ENCODE data around the gene UGT1A1. TPM values are rescaled to one million over a fixed set of nuclear protein-coding genes. Genes with fewer than 3 reads are reported as not detected.

The UGT1A1 gene
- total and polyA plus RNA-seq, 2 of the 13 experiments (the other 11 are each of a cell fraction or from before 2014, with no cell fraction given) = 0.69 to 0.75 TPM

DNA sequence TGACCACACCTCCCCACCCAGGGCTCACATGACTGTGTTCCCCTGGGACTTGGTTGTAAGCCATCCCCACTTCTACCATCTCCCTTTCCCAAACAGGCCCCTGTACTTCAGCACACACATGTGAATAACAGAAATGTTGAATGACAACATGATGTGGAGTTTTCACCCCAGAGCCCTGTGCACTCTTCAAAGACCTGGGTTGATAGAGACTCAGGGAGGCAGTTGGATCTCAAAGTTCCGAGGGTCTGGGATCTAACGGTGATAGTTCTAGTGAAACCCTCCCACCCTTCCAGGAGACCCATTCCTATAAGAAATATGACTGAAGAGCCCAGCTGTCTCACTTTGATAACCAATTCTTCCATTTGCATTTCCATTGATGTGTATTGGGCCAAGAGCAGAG lies 18.0 kb downstream of the UGT1A1 start, which contains the start of gene MROH2A (continued):
- TF ChIP-seq, protein P1, sequence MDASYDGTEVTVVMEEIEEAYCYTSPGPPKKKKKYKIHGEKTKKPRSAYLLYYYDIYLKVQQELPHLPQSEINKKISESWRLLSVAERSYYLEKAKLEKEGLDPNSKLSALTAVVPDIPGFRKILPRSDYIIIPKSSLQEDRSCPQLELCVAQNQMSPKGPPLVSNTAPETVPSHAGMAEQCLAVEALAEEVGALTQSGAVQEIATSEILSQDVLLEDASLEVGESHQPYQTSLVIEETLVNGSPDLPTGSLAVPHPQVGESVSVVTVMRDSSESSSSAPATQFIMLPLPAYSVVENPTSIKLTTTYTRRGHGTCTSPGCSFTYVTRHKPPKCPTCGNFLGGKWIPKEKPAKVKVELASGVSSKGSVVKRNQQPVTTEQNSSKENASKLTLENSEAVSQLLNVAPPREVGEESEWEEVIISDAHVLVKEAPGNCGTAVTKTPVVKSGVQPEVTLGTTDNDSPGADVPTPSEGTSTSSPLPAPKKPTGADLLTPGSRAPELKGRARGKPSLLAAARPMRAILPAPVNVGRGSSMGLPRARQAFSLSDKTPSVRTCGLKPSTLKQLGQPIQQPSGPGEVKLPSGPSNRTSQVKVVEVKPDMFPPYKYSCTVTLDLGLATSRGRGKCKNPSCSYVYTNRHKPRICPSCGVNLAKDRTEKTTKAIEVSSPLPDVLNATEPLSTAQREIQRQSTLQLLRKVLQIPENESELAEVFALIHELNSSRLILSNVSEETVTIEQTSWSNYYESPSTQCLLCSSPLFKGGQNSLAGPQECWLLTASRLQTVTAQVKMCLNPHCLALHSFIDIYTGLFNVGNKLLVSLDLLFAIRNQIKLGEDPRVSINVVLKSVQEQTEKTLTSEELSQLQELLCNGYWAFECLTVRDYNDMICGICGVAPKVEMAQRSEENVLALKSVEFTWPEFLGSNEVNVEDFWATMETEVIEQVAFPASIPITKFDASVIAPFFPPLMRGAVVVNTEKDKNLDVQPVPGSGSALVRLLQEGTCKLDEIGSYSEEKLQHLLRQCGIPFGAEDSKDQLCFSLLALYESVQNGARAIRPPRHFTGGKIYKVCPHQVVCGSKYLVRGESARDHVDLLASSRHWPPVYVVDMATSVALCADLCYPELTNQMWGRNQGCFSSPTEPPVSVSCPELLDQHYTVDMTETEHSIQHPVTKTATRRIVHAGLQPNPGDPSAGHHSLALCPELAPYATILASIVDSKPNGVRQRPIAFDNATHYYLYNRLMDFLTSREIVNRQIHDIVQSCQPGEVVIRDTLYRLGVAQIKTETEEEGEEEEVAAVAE (CRISPR knock-in tag; IDR thresholded peaks at IDR 0.05; ENCODE audit: borderline replicate concordance) = no peak

DNA sequence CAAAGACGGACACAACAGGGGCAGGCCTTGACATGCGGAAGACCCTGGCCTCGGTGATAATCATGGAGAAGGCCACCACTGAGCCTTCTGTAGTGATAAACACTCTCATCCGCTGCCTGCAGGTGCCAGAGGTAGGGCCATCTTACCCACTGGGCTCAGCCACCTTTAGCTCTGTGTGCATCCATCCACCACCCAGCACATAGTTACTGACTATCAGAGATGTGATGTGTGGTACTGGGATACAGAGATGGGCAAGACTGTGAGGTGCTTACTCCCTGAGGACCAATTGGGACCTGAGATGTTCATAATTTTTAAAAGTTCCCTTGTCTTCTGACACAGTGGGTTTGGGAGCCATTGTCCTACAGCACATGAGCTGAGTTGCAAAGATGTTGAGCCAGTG lies 19.7 kb downstream of the UGT1A1 start:
- CTCF ChIA-PET (ENCODE audit: low intra/inter-chr PET ratio, low total read pairs) = no interaction called here
- BruUV-seq (replicated peaks) = no TSS peak
- TF ChIP-seq IRX3 (CRISPR knock-in tag; IDR thresholded peaks at IDR 0.05; ENCODE audit: borderline replicate concordance, low read depth) = no peak
- WGBS (ENCODE audit: low lambda C conversion rate) = 53% methylated on average over 4 of the region's 4 CpGs
- H3K9me3 ChIP-seq (ENCODE audit: low read length) = peaks cover 5% of the 10 kb centered on the region; the same call in 1 of the 2 replicates
- no peak overlapping the region for H3K9ac ChIP-seq (ENCODE audit: insufficient read depth, low read depth, low read length)
- H4K20me1 ChIP-seq (ENCODE audit: insufficient read depth, low read length) = no peaks in the 10 kb centered on the region
- ATAC-seq (no peak), DNase-seq (ENCODE audit: low spot score) (no peak), FAIRE-seq (no peak)
- no peaks in the 10 kb centered on the region for H3K36me3 ChIP-seq (replicated peaks in 1 of 2; ENCODE audit: control insufficient read depth in 1 of 2, insufficient read depth in 2 of 2, low read length in 2 of 2)
- no peaks in the 10 kb centered on the region for H3K4me1 ChIP-seq (ENCODE audit: insufficient read depth, low read length)
- no peaks in the 10 kb centered on the region for H3K79me2 ChIP-seq (ENCODE audit: insufficient read depth, low read length)
- H3K4me3 ChIP-seq (replicated peaks in 1 of 3; ENCODE audit: insufficient read depth in 1 of 3, low read depth in 2 of 3, low read length in 3 of 3) = no peak overlapping the region
- in situ Hi-C loops (cut with HindIII; ENCODE audit: extremely low pct_ligation_motif_present, low pct_unique_long_range_greater_than_20kb) (no loop called here), intact Hi-C loops (cut with micrococcal nuclease; ENCODE audit: unreplicated experiment) (no loop called here)
- POLR2A ChIA-PET = no interaction called here
- no peak overlapping the region for H3K4me2 ChIP-seq (ENCODE audit: low read depth, low read length)
- H3K27me3 ChIP-seq (ENCODE audit: control insufficient read depth in 1 of 2, insufficient read depth in 2 of 2, low read length in 2 of 2) = peaks cover 3 to 53% of the 10 kb centered on the region in 2 experiments; a peak in 4 of 5 replicates
- no peak overlapping the region for H3K27ac ChIP-seq (ENCODE audit: extremely low read length, insufficient read depth, low read length)
- H2AFZ ChIP-seq (ENCODE audit: low read length) = no peak overlapping the region
